Kidney glomerular epithelial cell (primary cell): Measurements from ENCODE around the gene SLC25A34.
"Not testable (repeated sequence)": the region's sequence is repeated elsewhere in the genome, so short reads cannot be mapped to it uniquely, and the experiment has no call there.

ENCODE experiments used
- DNase-seq: peaks from one replicate; lab custom pipeline; 2025; lab: John Stamatoyannopoulos, UW

Gene SLC25A34

DNA sequence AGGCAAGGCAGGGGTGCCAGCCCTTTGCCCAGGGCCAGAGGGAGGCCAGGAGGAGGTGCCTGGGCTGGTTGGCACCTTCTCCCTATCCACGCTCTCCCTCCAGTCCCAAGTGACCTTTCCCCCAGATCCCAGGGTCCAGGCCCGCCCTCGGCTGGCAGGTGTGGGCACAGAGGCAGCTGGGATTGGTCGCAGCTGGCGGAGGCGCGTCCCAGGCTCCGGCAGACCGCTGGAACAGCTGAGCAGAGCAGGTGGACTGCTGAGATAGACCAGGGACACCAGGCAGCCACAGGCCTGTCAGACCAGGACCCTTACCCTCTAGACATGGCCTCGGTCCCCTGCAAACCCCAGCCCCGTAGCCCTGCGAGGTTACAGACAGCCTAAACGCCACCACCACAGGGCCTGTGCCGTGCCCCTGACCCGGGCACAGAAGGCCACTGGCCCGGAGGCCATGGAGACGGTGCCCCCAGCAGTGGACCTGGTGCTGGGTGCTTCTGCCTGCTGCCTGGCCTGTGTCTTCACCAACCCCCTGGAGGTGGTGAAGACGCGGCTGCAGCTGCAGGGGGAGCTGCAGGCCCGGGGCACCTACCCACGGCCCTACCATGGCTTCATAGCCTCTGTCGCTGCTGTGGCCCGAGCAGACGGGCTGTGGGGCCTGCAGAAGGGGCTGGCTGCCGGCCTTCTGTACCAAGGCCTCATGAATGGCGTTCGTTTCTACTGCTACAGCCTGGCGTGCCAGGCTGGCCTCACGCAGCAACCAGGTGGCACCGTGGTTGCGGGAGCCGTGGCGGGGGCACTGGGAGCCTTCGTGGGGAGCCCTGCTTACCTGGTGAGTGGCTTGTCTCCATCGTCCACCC is at the start of gene SLC25A34:
TSS of gene SLC25A34 (plus strand) at position 221 of the 854 bp plus-strand sequence. CDS start at position 449, 228 bp downstream.
- DNase-seq, result no peak

DNA sequence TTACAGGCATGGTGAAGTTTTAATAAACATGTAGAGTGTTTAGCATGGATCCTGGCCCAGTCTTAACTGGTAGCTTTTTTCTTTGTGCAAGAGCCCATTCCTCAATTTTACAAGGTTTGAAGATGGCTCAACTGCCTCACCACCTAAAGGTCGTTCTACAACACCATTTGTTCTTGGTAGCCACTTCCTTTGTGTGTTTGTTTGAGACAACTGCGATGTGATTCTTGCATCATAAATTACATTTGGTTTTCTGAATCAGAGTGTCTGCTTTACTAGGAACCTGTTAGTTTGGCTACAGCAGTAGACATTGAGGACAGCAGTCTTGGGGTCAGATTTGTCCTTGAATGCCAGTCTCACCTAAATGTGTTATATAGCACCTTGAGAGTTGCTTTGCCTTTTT is 48.6 kb upstream of the SLC25A34 start:
- no peak for DNase-seq

DNA sequence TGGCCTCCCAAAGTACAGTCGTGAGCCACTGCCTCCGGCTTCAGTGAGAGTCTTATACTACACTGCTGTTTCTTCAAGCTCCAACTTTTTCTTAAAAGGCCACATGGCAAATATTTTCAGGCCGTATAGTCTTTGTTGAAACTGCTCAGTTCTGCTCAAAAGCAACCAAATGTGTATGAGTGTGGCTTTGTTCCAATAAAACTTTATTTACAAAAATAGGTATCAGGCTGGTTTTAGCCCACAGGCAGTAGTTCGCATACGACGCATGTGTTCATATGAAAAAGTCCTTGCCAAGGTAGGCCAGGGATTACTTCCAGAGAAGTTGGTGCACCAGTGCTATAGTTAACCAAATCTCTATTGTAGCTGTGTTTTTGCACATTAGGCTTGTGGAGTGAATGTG is 45.7 kb upstream of the SLC25A34 start:
- DNase-seq, result no peak

DNA sequence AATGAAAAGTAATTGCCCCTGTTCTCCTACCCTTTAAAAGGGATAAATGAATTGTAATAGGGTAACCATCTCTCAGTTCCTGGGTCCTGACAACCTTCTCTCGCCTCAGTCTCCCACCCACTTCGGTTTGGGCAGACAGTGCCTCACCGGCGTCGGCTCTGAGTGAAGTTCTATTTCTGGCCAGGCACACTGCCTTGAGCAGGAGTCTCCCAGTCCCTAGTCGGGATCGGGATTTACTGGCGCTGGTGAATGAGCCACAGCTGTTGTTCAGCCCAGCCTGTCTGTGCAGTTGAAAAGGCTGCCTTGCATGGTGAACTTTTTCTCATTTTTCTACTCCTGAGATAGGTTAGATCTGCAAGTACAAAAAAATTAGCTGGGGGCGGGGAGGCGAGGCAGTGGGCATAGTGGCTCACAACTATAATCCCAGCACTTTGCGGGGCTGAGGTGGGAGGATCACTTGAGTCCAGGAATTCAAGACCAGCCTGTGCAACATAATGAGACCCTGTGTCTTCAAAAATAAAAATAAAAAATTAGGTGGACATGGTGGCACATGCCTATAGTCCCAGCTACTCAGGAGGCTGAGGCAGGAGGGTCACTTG is 44.5 kb upstream of the SLC25A34 start:
- DNase-seq, result no peak

DNA sequence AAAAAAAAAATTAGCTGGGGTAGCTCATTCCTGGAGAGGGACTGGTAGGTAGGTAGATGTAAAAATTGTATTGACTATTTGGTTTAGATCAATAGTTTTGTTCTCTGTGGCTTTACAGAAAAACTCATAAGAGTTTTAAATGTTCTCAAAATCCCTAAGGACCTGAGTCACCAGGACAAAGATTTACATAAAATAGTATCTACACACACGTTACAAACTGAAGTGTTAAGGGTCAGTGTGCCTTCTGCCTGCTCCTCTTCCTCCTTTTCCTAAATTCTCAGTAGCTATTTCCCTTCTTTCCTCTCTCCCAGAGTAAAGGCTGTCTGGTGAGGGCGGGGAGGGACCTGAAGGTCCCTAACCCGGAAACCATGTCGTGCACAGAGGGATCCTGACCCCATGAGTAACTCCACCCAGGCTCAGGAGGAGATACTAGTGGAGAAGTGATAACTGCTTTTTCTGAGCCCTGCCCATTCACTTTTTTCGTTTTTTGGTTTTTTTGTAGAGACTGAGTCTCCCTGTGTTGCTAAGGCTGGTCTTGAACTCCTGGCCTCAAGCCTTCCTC is 43.9 kb upstream of the SLC25A34 start:
- DNase-seq, result no peak

DNA sequence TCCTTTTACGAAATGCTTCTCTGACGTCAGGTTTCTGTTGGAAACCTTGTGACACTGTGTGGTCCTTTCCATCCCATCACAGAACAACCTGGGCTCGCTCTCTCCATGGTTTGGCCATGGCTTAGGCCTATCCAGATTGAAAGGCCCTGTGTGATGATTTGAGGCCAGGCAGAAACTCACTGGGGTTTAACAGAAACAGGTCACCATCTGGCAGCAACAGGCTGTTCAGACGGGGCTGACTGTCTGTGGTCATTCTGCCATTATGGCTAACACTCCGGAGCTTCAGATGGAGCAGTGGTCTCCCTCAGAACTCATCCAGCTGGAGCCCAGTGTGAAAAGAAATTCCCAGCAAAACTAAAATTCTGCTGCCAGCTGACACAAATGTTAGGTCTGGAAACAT is 42.7 kb upstream of the SLC25A34 start:
- DNase-seq, result no peak

DNA sequence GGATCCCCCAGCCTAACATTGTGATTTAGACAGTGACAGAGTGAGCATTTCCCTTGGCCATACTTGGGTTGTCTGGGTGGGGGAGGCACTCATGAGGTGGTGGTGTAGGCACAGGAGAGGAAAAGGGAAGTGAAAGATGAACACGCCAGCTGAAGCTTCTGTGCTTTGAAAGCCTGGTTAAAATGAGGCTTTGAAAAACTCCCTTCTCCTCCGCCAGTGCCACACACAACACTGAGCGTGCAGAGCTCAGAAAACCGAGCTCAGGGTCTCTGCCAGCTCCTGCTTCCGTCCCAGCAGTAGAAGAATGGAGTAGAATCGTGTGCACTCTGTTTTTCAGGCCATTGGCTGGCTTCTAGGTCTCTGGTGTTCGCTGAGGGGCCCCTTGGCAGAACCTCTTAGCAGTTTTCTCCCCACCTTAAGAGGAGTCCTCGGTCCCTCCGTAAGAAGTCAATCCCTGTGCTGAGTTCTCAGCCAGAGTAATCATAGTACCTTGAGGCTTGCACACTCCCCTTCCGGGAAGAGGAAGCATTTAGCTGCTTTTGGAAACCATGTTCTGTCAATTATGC is 39.0 kb upstream of the SLC25A34 start:
- DNase-seq, result no peak

DNA sequence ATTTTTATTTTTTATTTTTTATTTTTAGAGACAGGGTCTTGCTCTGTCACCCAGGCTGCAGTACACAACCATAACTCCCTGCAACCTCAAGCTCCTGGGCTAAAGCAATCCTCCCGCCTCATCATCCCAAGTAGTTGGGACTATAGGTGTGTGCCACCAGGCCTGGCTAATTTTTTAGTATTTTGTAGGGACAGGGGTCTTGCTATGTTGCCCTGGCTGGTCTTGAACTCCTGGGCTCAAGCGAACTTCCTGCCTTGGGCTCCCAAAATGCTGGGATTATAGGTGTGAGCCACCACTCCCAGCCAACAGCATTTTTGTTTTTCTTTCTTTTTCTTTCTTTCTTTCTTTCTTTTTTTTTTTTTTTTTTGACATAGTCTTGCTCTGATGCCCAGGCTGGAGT is 37.9 kb upstream of the SLC25A34 start:
- no peak for DNase-seq

DNA sequence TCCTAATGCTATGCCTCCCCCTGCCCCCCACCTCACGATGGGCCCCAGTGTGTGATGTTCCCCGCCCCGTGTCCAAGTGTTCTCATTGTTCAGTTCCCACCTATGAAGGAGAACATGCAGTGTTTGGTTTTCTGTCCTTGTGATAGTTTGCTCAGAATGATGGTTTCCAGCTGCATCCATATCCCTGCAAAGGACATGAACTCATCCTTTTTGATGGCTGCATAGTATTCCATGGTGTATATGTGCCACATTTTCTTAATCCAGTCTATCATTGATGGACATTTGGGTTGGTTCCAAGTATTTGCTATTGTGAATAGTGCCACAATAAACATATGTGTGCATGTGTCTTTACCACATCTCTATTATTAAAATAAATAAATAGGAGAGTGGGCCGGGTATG is 36.7 kb upstream of the SLC25A34 start:
- DNase-seq, result not testable (repeated sequence)

DNA sequence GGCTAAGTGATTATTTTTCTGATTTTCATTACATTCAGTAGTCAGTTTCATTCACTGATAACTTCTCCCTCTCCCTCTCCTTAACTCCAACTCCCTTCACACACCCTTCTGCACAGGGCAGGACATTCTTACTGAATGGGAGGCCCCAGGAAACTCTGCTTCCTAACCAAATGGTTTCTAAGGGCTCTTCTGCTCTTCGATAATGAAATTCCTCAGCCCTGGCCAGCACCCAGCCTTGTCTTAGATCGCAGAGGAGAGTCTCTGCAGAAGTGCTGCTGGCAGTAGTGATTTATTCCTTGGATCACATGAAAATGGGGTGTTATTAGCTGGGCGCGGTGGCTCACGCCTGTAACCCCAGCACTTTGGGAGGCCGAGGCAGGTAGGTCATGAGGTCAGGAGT is 35.5 kb upstream of the SLC25A34 start:
- DNase-seq, result no peak

DNA sequence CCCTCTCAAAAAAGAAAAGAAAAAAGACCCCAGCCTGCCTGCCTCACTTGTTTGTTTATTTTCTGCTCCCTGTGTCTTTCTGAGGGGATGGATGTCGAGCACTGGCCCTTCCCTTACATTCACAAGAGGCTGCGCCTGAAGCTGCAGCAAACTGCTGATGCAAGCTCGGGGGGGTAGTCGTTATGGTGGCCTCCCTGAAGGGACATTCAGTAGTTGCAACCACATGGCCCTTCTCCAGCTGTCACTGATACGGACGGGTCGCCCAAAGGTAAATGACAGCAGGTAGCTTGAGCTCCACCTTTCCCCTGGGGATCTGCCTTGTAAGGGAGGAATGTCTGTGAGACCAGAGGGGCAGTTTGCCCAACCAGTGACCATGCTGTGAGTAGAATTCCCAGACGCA is 34.3 kb upstream of the SLC25A34 start:
- no peak for DNase-seq

DNA sequence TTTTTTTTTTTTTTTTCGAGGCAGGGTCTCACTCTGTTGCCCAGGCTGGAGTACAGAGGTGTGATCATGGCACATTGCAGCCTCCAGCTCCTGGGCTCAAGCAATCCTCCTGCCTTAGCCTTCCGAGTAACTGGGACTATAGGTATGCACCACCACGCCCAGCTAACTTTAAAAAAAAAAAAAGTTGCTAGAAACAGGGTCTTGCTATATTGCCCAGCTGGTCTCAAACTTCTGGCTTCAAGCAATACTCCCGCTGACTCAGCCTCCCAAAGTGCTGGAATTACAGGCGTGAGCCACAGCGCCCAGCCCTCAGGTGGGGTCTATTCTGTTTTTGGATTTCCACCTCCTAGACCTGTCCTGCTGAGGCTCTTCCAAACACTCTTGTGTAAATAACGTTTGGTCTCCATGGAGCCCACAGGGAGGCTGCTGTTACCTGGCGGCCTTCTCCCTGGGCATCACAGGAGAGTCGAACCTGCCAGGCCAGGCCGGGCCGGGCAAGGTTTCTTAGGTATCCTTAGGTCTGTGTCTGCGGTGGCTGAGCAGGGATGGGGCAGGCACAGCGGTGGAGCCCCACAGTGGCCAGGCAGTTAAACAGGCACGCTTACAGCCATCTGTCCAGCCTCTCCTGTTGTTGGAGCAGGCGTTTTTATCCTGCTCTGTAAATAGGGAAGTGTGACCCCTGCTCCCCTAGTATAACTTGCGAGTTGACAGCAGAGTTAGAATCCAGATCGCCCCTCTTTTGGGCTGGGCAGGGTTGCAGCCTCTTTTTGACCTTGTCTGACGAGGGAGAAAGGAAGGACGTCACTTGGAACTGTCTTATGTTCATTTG is 33.1 kb upstream of the SLC25A34 start:
- DNase-seq, result no peak

DNA sequence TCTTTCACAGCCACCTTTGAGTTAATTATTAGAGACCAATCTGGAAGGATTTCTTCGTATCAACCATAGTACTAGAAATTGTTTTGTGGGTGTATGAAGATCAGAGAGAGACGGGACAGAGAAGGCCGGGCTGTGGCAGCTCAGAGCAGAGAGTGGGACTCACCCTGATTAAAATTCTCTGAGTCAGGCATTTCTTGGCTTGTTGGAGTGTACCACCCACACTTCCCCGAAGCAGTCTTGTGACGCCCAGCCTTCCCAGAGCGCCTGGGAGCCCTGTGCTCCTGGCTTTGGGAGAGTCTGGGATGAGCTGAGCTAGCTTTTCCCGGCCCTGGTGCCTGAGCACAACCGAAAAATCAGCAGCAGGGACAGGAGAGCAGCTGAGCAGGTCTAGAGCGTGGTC is 32.5 kb upstream of the SLC25A34 start:
- peak; percentile 80 for DNase-seq

DNA sequence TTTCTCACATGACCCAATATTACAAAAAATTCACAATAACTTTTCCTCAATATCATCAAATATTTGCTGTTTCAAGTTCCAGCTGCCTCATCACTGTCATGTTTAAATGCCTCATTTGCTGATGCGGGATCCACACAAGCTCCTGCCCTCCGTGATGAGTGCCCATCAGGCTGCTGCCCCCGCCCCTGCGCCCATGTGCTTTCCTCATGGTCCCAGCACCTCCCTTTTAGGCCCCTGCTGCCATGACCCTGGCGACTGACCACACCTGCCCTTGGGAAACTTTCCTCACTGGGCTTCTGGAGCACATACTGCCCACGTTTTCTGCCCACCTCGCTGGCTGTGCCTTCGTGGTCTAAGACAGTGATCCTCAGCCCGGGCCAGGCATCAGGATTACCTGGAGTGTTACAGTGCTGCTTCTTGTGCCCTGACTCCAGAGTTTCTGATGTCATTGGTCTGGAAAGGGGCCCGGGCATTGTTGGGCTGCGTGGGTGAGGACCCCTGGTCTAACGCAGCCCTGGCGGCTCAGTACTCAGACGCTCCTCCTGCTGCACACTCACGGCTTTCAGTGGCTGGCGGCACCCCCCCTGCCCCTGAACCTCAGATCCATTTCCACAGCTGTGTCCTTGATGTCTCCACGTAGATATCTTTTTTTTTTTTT is 31.4 kb upstream of the SLC25A34 start:
- DNase-seq, result no peak

DNA sequence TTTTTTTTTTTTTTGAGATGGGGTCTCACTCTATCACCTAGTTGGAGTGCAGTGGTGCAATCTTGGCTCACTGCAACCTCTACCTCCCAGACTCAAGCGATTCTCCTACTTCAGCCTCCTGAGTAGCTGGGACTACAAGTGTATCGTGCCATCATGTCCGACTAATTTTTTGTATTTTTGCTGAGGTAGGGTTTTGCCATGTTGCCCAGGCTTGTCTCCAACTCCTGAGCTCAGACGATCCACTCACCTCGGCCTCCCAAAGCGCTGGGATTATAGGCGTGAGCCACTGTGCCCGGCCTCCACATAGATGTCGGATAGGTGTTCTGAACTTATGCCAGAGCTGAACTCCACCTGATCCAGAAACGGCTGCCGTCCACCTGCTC is 30.9 kb upstream of the SLC25A34 start:
- DNase-seq, result no peak

DNA sequence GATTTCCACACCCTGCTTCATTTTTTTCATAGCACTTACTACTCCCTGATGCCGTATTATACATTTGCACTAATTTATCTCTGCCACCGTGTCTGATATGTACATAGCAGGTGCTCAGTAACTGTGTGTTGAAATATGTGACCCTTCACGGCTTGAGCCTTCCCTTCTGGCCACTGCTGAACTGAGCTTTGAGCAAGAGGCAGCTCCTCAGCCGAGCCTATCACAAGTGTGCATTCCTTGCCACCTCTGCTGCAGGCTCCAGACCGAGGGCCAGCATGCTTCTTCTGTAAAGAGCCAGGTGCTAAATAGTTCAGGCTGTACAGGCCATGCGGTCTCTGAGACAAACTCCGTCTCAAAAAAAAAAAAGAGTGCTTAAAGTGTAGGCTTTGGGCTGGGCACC is 29.3 kb upstream of the SLC25A34 start:
- DNase-seq, result no peak

DNA sequence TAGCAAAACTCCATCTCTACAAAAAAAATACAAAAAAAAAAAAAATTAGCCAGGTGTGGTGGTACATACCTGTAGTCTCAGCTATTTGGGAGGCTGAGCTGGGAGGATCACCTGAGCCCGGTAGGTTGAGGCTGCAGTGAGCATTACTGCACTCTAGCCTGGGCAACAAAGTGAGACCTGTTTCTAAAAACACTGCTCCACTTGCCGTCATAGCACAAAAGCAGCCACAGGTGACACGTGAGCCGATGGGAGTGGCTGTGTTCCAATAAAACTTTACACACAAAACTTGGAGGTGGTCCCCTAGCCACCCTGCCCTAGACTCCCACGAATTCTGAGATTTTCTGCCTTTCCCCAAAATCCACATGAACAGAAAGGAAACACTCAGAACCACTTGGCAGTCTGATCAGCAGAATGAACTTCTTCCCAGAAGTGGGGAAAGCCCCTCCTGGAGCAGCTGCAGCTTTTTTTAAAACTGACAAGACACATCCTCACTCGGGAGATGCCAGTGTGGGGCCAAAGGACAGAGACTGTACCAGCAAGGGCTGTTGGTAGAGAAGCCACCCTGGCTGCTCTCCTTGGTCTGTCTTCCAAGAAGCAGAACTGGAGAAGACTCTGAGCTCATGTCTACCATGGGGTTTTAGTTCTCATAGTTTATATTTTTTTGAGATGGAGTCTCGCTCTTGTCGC is 28.7 kb upstream of the SLC25A34 start:
- DNase-seq, result no peak

DNA sequence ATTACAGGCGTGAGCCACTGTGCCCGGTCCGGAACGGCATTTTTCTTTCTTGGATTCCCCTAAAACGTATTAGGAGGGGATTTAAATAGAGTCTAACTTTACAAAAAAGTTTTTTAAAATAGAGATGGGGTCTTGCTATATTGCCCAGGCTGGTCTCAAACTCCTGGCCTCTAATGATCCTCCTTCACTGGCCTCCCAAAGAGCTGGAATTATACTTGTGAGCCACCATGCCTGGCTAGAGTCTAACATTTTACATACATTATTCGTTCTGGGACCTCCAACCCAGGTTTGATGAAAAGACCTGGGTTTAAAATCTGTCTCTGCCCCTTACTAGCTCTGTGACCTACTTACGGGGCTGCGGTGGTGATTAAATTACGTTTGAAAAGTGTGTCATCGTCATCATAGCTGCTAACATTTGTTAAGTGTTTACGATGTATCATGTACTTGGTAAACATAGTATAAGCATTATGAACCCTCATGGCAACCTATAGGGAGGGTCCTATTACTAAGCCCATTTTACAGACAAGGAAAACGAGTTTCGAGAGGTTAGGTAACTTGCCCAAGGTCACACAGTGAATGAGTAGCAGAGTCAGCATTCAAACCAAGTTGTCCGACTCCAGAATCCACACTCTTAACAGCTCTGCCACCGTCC is 27.4 kb upstream of the SLC25A34 start:
- DNase-seq, result no peak

DNA sequence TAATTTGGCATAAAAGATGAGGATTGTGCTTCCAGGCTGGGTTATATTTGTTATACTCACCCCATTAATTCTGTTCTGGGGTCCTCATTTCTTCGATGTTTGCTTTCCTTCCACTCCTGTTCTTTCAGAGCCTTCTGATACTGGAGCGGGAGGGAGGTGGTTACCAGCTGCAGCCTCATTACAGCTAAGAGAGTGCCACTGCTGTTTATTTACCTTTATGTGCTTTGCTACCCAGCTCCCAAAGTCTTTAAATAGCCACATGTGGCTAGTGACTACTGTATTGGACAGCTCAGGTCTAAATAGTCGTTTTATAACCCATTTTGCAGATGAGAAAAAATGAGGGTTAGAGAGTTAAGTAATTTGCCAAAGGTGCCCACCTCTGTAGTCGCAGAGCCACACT is 26.8 kb upstream of the SLC25A34 start:
- no peak for DNase-seq

DNA sequence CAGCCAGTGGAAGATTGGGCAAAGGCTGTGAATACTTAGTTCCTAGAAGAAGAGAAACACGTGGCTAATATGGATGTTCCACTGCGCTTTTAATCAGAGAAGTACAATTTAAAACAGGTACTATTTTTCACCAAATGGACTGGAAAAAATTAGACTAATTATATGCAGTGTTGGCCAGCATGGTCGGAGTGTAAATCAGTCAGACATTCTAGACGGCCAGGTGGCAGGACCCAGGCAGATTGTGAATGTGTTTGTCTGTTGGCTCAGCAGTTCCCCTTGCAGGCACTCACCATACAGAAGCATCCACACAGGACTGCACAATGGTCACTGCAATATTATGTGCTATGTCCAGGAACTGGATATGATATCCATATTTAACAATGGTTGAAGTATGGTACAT is 23.9 kb upstream of the SLC25A34 start:
- no peak for DNase-seq
